GM12878 (cell line): ENCODE data around the gene GAPDHS. TPM values are rescaled to one million over a fixed set of nuclear protein-coding genes. Genes with fewer than 3 reads are reported as not detected.

Experiments used
- BCLAF1 ChIP-seq: fragments of 450-650 bp; IDR thresholded peaks from 2 replicates; pipeline ENCODE4 v1.6.1; 2017; ENCODE audit warnings: antibody characterized with exemption, mild to moderate bottlenecking, moderate library complexity
- CEBPZ ChIP-seq: fragments of 150-350 bp; IDR thresholded peaks from 2 replicates; pipeline ENCODE4 v1.6.1; 2016; ENCODE audit warnings: low read depth, low read length
- CREM ChIP-seq: IDR thresholded peaks from 2 replicates; pipeline ENCODE4 v1.6.1; 2014; ENCODE audit warnings: antibody characterized with exemption, low read depth
- ESRRA ChIP-seq: IDR thresholded peaks from 2 replicates; pipeline ENCODE4 v1.6.1; 2012; ENCODE audit warnings: mild to moderate bottlenecking, low read length, improper control_type of control experiment
- HCFC1 ChIP-seq: fragments of 150-350 bp; IDR thresholded peaks from 2 replicates; pipeline ENCODE4 v1.6.1; 2014; ENCODE audit warnings: low read length
- IRF3 ChIP-seq: fragments of 450-650 bp; IDR thresholded peaks from 2 replicates; pipeline ENCODE4 v1.6.1; 2014; ENCODE audit warnings: mild to moderate bottlenecking
- NR2C2 ChIP-seq: IDR thresholded peaks from 2 replicates; pipeline ENCODE4 v1.6.1; 2011; ENCODE audit warnings: borderline replicate concordance, low read depth; ENCODE audit not compliant: control insufficient read depth, insufficient read length
- PAX5 ChIP-seq: IDR thresholded peaks from 2 replicates; pipeline ENCODE4 v1.6.1; 2011; ENCODE audit warnings: low read depth, low read length, borderline replicate concordance
- SMAD5 ChIP-seq: IDR thresholded peaks from 2 replicates; pipeline ENCODE4 v1.6.1; 2016; ENCODE audit warnings: antibody characterized with exemption, low read depth
- SUZ12 ChIP-seq: fragments of 200-600 bp; sonication (generic); IDR thresholded peaks from one replicate; pipeline ENCODE4 v1.6.1; 2018; ENCODE audit warnings: antibody characterized with exemption, mild to moderate bottlenecking; ENCODE audit not compliant: unreplicated experiment
- TARDBP ChIP-seq: IDR thresholded peaks from 2 replicates; pipeline ENCODE4 v1.6.1; 2016; ENCODE audit warnings: borderline replicate concordance
- polyA plus RNA-seq, 11 experiments: library from polyadenylated mRNA; depleted of rRNA in 4 of 11; unstranded in 6 of 11; stranded (reverse) in 5 of 11; fragments of >200 nt; fragmentation: Nextera tagmentation in 4 of 11; fragmentation: Illumina TruSeq in 1 of 11; extraction: Ambion mirVana in 4 of 11; extraction: Trizol in 1 of 11; gene quantifications; 1 replicate in 1 of 11; 2 replicates in 10 of 11; pipeline versions ENCODE4 v1.2.1 to v1.2.3, GENCODE V29; 2011 to 2016; ENCODE audit warnings: inconsistent platforms in 2 of 11, missing spikeins in 2 of 11, low read depth in 1 of 11
- total RNA-seq, 4 experiments: library from RNA; depleted of rRNA in 3 of 4; stranded (reverse); fragments of >200 nt in 3 of 4; fragmentation: Illumina TruSeq in 1 of 4; extraction: Trizol in 1 of 4; gene quantifications; 2 replicates each; pipeline versions ENCODE4 v1.2.1 to v1.2.3, GENCODE V29; 2013 to 2021

GAPDHS gene
- total and polyA plus RNA-seq, 10 of the 15 experiments (the other 5 are each of a cell fraction or from before 2014, with no cell fraction given): 0.08 TPM; not detected in 9

- TF ChIP-seq IRF3 (no peak), ESRRA (no peak), PAX5 (no peak), TARDBP (no peak), CEBPZ (no peak), BCLAF1 (no peak), NR2C2 (no peak), SMAD5 (no peak), HCFC1 (no peak), SUZ12 (no peak), CREM (no peak)
- TF ChIP-seq, all 136 proteins: peak for 0
Observed at GRCh38 chr19:35487656-35488182, 45.5 kb upstream of the GAPDHS start (continued).
